Large intestine (tissue), 3 donors: ENCODE data around the gene NPRL2. TPM values are rescaled to one million over a fixed set of nuclear protein-coding genes. Genes with fewer than 3 reads are reported as not detected.
"Not testable (repeated sequence)": the region's sequence is repeated elsewhere in the genome, so short reads cannot be mapped to it uniquely, and the experiment has no call there.

Experiments
- DNase-seq, 2 donors: peaks; one replicate each; pipeline versions ENCODE4 v3.0.0 to v3.0.0-alpha.2; 2013
- H3K27ac ChIP-seq: one replicate; pipeline ENCODE4 v1.5.1; 2013; ENCODE audit warnings: low read length
- H3K27me3 ChIP-seq: 2 replicates; pipeline ENCODE4 v1.6.1; 2013; ENCODE audit warnings: low read length; ENCODE audit not compliant: control insufficient read depth, insufficient read depth
- H3K36me3 ChIP-seq: 2 replicates; pipeline ENCODE4 v1.6.1; 2013; ENCODE audit warnings: low read length; ENCODE audit not compliant: control insufficient read depth, insufficient read depth
- H3K4me1 ChIP-seq: one replicate; pipeline ENCODE4 v1.6.1; 2013; ENCODE audit warnings: low read length; ENCODE audit not compliant: control insufficient read depth, insufficient read depth
- H3K4me3 ChIP-seq: one replicate; pipeline ENCODE4 v1.5.1; 2013; ENCODE audit warnings: low read length
- H3K9me3 ChIP-seq: one replicate; pipeline ENCODE4 v1.6.1; 2013; ENCODE audit warnings: mild to moderate bottlenecking, low read depth, low read length, moderate library complexity; ENCODE audit not compliant: control insufficient read depth
- WGBS: methylation state at CpG from one replicate; pipeline ENCODE4 v1.1.5; 2013; ENCODE audit warnings: low lambda C conversion rate; ENCODE audit not compliant: insufficient coverage; 5-methylcytosine and 5-hydroxymethylcytosine counted together
- polyA plus RNA-seq: library from polyadenylated mRNA; unstranded; fragments of 120-200 nt; gene quantifications from one replicate; pipeline ENCODE4 v1.2.1, GENCODE V29; 2013

Gene NPRL2
- polyA plus RNA-seq, 1 donor, result 20.7 TPM

DNA sequence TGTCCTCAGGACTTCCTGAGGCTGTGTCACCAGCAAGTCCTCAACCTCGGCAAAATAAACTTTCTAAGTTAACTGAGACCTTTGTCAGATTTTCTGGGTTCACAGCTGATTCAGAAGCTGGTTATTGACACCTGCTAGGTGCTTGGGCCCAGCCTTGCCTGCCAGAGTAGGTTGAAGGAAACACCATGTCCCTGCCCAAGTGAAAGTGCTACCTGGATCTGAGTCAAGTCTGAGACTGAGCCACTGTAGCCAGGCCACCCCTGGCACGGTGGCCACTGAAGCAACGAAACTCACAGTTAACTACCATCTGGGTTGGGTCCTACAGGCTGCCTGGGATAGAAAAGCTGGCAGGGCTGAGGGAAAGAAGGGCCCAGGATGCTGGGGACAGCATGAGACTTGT lies 36.2 kb downstream of the NPRL2 start:
- DNase-seq, result no peak
- Histone ChIP-seq H3K9me3 (peaks cover under 1% of the 10 kb centered on the region), H3K4me3 (no peak overlapping the region), H3K27me3 (no peaks in the 10 kb centered on the region), H3K4me1 (peaks cover 33% of the 10 kb centered on the region), H3K36me3 (peaks cover 41% of the 10 kb centered on the region), H3K27ac (no peak overlapping the region)
- no CpG with 5 or more reads among the region's 3 CpGs for WGBS

- Histone ChIP-seq H3K9me3 (peaks cover 22% of the 10 kb centered on the region), H3K36me3 (peaks cover 18% of the 10 kb centered on the region)
- H3K4me1 ChIP-seq, H3K27me3 ChIP-seq, DNase-seq, H3K27ac ChIP-seq, H3K4me3 ChIP-seq: not testable (repeated sequence)
- no CpG with 5 or more reads among the region's 32 CpGs for WGBS
Measured at GRCh38 chr3:50312041-50312440, 38.5 kb downstream of the NPRL2 start.

- H3K4me3 ChIP-seq, result no peak overlapping the region
- H3K4me1 ChIP-seq, result peaks cover 29% of the 10 kb centered on the region
- no peak for DNase-seq
- no peaks in the 10 kb centered on the region for H3K36me3 ChIP-seq
- no peaks in the 10 kb centered on the region for H3K27me3 ChIP-seq
- peaks cover 22% of the 10 kb centered on the region for H3K9me3 ChIP-seq
- no peak overlapping the region for H3K27ac ChIP-seq
Measured at GRCh38 chr3:50304601-50305000, 46.0 kb downstream of the NPRL2 start.

- peak; percentile 58 to 72 for DNase-seq
Measured at GRCh38 chr3:50303013-50303815, 47.4 kb downstream of the NPRL2 start, which contains the start of gene HYAL1. Gene HYAL1 (minus strand): TSS chr3:50303574. CDS start chr3:50302956, 618 bp downstream.

DNA sequence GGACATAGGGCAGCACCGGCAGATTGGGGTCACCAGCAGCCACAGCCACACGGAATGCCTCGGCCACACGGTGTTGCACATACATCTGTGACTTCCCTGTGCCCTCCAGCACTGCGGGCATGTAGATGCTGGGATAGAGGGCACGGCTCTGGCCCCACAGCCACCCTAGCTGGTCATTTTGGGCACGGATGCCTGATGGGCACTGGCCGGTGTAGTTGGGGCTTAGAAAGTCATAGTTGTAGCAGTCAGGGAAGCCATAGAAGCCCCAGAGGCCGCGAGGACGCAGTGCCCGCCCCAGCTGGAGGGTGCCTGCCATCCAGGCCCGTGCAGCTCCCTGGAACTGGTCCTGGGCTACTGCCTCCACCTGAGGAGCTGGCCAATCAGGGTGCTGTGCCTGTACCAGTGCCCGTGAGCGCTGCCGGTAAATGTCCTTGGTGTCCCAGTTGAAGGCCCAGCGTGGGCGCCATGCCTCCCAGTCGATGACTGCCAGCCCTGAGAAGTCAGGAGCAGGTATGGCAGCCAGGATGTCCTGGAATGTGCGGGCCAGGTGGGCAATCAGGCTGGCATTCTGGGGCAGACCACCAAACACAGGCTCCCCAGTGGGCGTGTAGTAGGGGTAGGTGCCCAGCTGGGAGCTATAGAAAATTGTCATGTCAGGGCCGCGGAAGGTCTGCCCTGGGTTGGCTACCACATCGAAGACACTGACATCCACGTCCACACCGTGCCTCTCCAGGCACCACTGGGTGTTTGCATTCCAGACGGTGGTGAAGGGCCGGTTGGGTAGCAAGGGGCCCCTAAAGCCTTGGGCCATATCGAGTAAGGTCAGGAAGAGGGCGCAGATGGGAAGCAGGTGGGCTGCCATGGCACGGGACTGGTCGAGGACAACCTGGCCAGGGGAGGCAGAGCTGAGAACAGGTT lies 48.2 kb downstream of the NPRL2 start:
- WGBS, result no CpG with 5 or more reads among the region's 32 CpGs
- no peak for DNase-seq
- Histone ChIP-seq H3K4me3 (no peak overlapping the region), H3K27me3 (no peaks in the 10 kb centered on the region), H3K36me3 (no peaks in the 10 kb centered on the region), H3K4me1 (peaks cover 39% of the 10 kb centered on the region), H3K27ac (peak overlapping the region; percentile 49), H3K9me3 (peaks cover 2% of the 10 kb centered on the region)

More at GRCh38 chr3:50303013-50303815, 47.4 kb downstream of the NPRL2 start, which contains the start of gene HYAL1:
- Histone ChIP-seq H3K9me3 (peaks cover 11% of the 10 kb centered on the region), H3K27me3 (no peaks in the 10 kb centered on the region), H3K4me1 (peaks cover 36% of the 10 kb centered on the region), H3K27ac (peak within 1 kb of the TSS; percentile 49), H3K4me3 (no peak within 1 kb of the TSS), H3K36me3 (no peaks in the 10 kb centered on the region)
- WGBS, result no CpG with 5 or more reads among the region's 14 CpGs

DNA sequence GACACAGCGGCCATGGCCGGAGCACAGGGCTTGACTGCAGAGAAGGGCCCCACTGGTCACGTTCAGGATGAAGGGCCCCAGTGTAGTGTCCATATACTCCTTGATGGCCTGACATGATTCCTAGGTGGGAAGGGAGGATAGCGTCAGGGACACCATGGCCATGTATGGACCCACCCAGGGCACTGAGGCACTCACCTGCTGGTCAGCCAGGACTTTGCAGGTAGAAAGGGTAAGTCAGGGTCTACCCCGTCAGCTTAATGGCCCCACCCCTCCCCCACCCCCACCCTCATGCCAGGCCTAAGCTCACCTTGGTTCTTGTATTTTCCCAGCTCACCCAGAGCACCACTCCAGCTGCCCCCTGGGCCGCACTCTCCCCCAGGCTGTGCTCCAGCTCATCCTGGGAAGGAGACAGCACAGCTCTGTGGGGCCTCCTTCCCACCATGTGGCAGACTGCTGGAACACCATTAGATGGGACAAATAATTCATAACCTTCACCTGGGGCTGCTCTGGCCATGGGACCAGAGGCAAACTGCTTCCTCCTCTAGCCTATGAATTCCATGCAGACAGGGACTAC lies 49.8 kb downstream of the NPRL2 start:
- H3K9me3 ChIP-seq, result no peaks in the 10 kb centered on the region
- no peak for DNase-seq
- no CpG with 5 or more reads among the region's 6 CpGs for WGBS
- H3K36me3 ChIP-seq, result no peaks in the 10 kb centered on the region
- no peaks in the 10 kb centered on the region for H3K27me3 ChIP-seq
- peak overlapping the region; percentile 69 for H3K27ac ChIP-seq
- peaks cover 39% of the 10 kb centered on the region for H3K4me1 ChIP-seq
- no peak overlapping the region for H3K4me3 ChIP-seq

GRCh38 chr3:50299929-50300680 lies 50.5 kb downstream of the NPRL2 start:
- H3K27ac ChIP-seq, result peak overlapping the region; percentile 69
- H3K27me3 ChIP-seq, result no peaks in the 10 kb centered on the region
- H3K4me1 ChIP-seq, result peaks cover 39% of the 10 kb centered on the region
- no CpG with 5 or more reads among the region's 12 CpGs for WGBS
- peak overlapping the region; percentile 47 for H3K4me3 ChIP-seq
- H3K36me3 ChIP-seq, result no peaks in the 10 kb centered on the region
- peak in 1 of 2 donors; percentile 37 for DNase-seq
- no peaks in the 10 kb centered on the region for H3K9me3 ChIP-seq

DNA sequence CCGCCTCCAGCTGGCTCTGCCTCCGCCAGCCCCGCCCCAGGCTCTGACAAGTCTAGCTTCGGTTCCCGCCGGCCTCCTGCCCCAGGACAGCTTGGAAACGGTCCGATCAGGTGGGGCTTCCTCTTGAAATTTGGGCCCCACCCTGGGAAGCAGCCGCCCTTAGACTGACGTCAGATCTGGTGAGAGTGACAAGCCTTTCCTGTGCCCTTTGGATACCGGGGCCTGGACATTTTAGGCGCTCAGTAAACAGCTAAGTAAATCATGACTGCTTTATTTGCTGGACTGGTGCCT lies 51.0 kb downstream of the NPRL2 start:
- Histone ChIP-seq H3K27ac (peak overlapping the region; percentile 69), H3K4me1 (peaks cover 39% of the 10 kb centered on the region)
- WGBS, result no CpG with 5 or more reads among the region's 12 CpGs

DNA sequence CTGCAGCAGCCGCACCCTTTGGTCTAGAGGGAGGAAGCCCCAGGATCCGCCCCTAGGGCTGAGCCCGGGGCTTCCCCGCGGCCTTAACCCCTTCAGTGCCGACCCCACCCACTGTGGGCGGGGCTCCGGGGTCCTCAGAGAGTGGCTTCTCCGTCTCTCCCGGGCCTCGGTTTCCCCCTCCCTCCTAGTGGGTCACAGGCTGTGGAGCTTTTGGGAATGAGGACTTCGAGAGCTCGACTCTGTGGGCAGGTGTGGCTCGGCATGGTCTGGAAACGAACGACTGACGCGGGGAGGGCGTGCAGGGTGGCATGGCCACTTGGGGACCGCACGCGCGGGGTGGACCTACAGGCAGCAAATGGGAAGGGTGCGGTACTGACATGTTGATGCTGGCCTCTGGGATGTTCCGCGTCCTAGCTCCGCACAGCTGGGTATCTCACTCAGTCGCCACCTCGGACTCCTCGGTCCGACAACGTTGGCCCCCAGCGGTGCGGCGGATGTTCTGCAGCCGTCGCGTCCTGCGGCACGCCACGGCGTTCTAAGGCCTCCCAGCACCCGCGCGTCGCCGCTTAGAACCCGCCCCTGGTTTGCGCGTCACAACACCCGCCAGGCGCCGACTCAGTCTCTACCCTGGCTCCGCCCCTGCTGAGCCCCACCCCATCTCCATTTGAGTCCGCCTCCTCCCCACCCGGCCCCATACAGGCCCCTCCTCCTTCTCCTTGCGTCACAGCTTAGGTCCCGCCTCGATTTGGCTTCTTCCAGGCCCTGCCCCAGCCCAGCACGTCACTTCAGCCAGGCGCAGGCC lies 51.5 kb downstream of the NPRL2 start, which contains the start of the genes HYAL3 and NAA80:
TSS of gene HYAL3 (minus strand) at position 570 of the 802 bp plus-strand sequence. CDS start 3,803 bp downstream, outside the sequence.
TSS of gene NAA80 (minus strand) at position 570 of the 802 bp plus-strand sequence. CDS start 1,942 bp downstream, outside the sequence.
- WGBS, result no CpG with 5 or more reads among the region's 61 CpGs
- no peaks in the 10 kb centered on the region for H3K36me3 ChIP-seq
- H3K27ac ChIP-seq, result peak within 1 kb of the TSS; percentile 81
- H3K4me3 ChIP-seq, result peak within 1 kb of the TSS; percentile 69
- DNase-seq, result peak; percentile 99 to 100
- peaks cover 39% of the 10 kb centered on the region for H3K4me1 ChIP-seq
- no peaks in the 10 kb centered on the region for H3K9me3 ChIP-seq
- no peaks in the 10 kb centered on the region for H3K27me3 ChIP-seq

More for the DNA sequence above, 51.0 kb downstream of the NPRL2 start:
- no peaks in the 10 kb centered on the region for H3K9me3 ChIP-seq
- no peaks in the 10 kb centered on the region for H3K27me3 ChIP-seq
- H3K4me3 ChIP-seq, result peak overlapping the region; percentile 47
- H3K36me3 ChIP-seq, result no peaks in the 10 kb centered on the region
- DNase-seq, result no peak
